SJCRH30 (cell line): ENCODE results near the gene SIRT2. TPM values are rescaled to one million over a fixed set of nuclear protein-coding genes. Genes with fewer than 3 reads are reported as not detected.
"Not testable (repeated sequence)": the region's sequence is repeated elsewhere in the genome, so short reads cannot be mapped to it uniquely, and the experiment has no call there.

ENCODE experiments used
- DNase-seq, 2 experiments: peaks; one replicate each; pipeline ENCODE4 v3.0.0-alpha.2; 2015 to 2020
- H3K27ac ChIP-seq: fragments of 250-450 bp; sonication (Bioruptor Pico); 2 replicates; pipeline ENCODE4 v1.5.1; 2020; ENCODE audit warnings: mild to moderate bottlenecking, moderate library complexity
- H3K27me3 ChIP-seq: fragments of 250-450 bp; sonication (Bioruptor Pico); 2 replicates; pipeline ENCODE4 v1.5.1; 2020; ENCODE audit warnings: mild to moderate bottlenecking, moderate library complexity
- H3K36me3 ChIP-seq: fragments of 250-450 bp; sonication (Bioruptor Pico); 2 replicates; pipeline ENCODE4 v1.5.1; 2020; ENCODE audit warnings: mild to moderate bottlenecking, moderate library complexity
- H3K4me1 ChIP-seq: fragments of 250-450 bp; sonication (Bioruptor Pico); 2 replicates; pipeline ENCODE4 v1.5.1; 2020; ENCODE audit warnings: mild to moderate bottlenecking, moderate library complexity
- H3K4me3 ChIP-seq: fragments of 250-450 bp; sonication (Bioruptor Pico); 2 replicates; pipeline ENCODE4 v1.5.1; 2020; ENCODE audit warnings: mild to moderate bottlenecking, moderate library complexity
- H3K9me3 ChIP-seq: fragments of 250-450 bp; sonication (Bioruptor Pico); replicated peaks from 2 replicates; pipeline ENCODE4 v1.5.1; 2020; ENCODE audit warnings: mild to moderate bottlenecking, moderate library complexity
- total RNA-seq: library from RNA; depleted of rRNA; stranded (reverse); fragments of >200 nt; shearing (Covaris generic); gene quantifications from 2 replicates; pipeline ENCODE4 v1.2.3, GENCODE V29; 2014; rRNA removed

Gene SIRT2
- total RNA-seq, 1 experiment from 2014 or later: 44.6 TPM

DNA sequence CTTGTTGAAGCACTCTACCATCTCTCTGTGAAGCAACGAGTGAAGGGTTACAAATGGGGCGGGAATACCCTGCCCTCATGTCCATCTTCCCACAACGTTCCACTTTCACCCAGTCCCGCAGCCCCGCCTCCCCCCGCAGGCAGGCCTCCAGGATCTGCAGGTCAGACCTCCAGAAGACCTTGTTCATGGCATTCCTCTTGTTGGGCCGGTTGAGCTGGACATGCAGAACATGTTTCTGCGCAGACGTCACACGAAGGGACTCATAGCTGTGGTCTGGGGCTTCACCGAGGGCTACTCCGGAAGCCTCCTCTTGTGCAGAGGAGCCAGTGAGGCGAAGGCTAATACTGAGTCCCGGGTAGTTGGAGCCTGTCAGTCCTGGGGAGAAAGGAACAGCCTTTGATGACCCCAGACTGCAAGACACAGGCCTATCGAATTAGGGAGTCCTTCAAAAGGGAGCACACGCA, 68.2 kb downstream of the SIRT2 start:
- DNase-seq: peak; percentile 69

DNA sequence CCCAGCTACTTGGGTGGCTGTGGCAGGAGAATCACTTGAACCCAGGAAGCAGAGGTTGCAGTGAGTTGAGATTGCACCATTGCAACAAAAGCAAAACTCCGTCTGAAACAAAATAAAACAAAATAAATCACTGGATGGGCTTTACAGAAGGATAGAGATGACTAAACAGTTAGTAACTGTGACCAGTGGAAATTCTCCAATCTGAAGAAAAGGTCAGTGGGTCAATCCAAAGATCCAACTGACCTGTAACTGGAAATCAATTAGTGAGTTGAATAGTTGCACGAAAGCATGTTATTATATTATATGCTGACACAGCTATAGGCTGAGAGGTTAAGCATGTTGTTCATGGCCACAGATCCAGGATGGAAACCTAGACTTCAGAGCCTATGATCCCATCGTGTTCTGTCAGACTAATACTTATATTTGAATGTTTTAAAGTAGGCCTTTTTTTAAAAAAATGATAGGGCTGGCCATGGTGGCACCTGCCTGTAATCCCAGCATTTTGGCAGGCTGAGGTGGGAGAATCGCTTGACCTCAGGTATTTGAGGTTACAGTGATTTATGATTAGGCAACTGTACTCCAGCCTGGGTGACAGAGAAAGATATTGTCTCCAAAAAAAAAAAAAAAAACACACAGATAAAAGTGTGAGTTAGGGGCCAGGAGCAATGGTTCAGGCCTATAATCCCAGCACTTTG, 69.2 kb downstream of the SIRT2 start:
- DNase-seq: no peak
- H3K27ac ChIP-seq: no peak overlapping the region

More for the DNA sequence above, 68.2 kb downstream of the SIRT2 start:
- Histone ChIP-seq H3K36me3 (peaks cover 24% of the 10 kb centered on the region), H3K27ac (peak overlapping the region; percentile 74), H3K9me3 (no peaks in the 10 kb centered on the region), H3K4me1 (peaks cover 10% of the 10 kb centered on the region), H3K4me3 (peak overlapping the region; percentile 68), H3K27me3 (no peaks in the 10 kb centered on the region)

GRCh38 chr19:38829203-38829602, 70.2 kb downstream of the SIRT2 start:
- H3K36me3 ChIP-seq: peaks cover 14% of the 10 kb centered on the region
- DNase-seq, H3K4me3 ChIP-seq, H3K4me1 ChIP-seq, H3K9me3 ChIP-seq, H3K27me3 ChIP-seq, H3K27ac ChIP-seq: not testable (repeated sequence)

More for the DNA sequence above, 69.2 kb downstream of the SIRT2 start:
- Histone ChIP-seq H3K4me3 (no peak overlapping the region), H3K4me1 (peaks cover 10% of the 10 kb centered on the region), H3K9me3 (no peaks in the 10 kb centered on the region), H3K27me3 (no peaks in the 10 kb centered on the region), H3K36me3 (peaks cover 14% of the 10 kb centered on the region)

Other genes with a start within 250 kb of the SIRT2 start
- not detected in 2 replicates for gene CAPN12, start 155.1 kb downstream of the SIRT2 start, total RNA-seq
- gene LGALS7, start 126.1 kb downstream of the SIRT2 start, total RNA-seq: 0.28 and 0.71 TPM in 2 replicates
- not detected in 2 replicates for gene LGALS7B, start 110.4 kb downstream of the SIRT2 start, total RNA-seq
- 0.06 and 0.66 TPM in 2 replicates for gene LGALS4, start 86.7 kb downstream of the SIRT2 start, total RNA-seq
- 55.8 and 64.6 TPM in 2 replicates for gene ECH1, start 67.8 kb downstream of the SIRT2 start, total RNA-seq
- gene HNRNPL, start 49.6 kb downstream of the SIRT2 start, total RNA-seq: 454 and 471 TPM in 2 replicates
- 0.35 and 0.79 TPM in 2 replicates for gene RINL, start 21.3 kb downstream of the SIRT2 start, total RNA-seq
- gene NFKBIB, start 351 bp upstream of the SIRT2 start, total RNA-seq: 29.5 and 29.7 TPM in 2 replicates
- 0.43 and 0.79 TPM in 2 replicates for gene CCER2, start 12.6 kb upstream of the SIRT2 start, total RNA-seq
- gene SARS2, start 31.1 kb upstream of the SIRT2 start, total RNA-seq: 20.0 and 25.7 TPM in 2 replicates
- gene MRPS12, start 31.3 kb upstream of the SIRT2 start, total RNA-seq: 54.0 and 63.8 TPM in 2 replicates
- gene FBXO17, start 76.1 kb upstream of the SIRT2 start, total RNA-seq: 4.6 and 5.3 TPM in 2 replicates
- gene FBXO27, start 132.9 kb upstream of the SIRT2 start, total RNA-seq: 0.71 and 1.0 TPM in 2 replicates
- not detected in 2 replicates for gene ACP7, start 184.8 kb upstream of the SIRT2 start, total RNA-seq
- gene PAK4, start 226.2 kb upstream of the SIRT2 start, total RNA-seq: 9.1 and 11.6 TPM in 2 replicates